ENCODE measurements around the gene ATAT1.

The ATAT1 gene

GRCh38 chr6:30676660-30677285, 50.1 kb downstream of the ATAT1 start:
- TF ChIP-seq CTCF (IDR thresholded peaks at IDR 0.05; ENCODE audit: extremely low read depth, missing control alignments): no peak
- no peak for DNase-seq (ENCODE audit: low spot score)

- peak; percentile 97 for TF ChIP-seq CTCF (IDR thresholded peaks at IDR 0.05; ENCODE audit: extremely low read depth, missing control alignments)
- DNase-seq (ENCODE audit: low spot score): peak; percentile 83
These were observed 52.5 kb downstream of the ATAT1 start for GRCh38 chr6:30678964-30679726.

- no peak for TF ChIP-seq CTCF (IDR thresholded peaks at IDR 0.05; ENCODE audit: extremely low read depth, missing control alignments)
- no peak for DNase-seq (ENCODE audit: low spot score)
These were observed 53.3 kb downstream of the ATAT1 start for GRCh38 chr6:30679765-30680535.

- TF ChIP-seq CTCF (IDR thresholded peaks at IDR 0.05; ENCODE audit: extremely low read depth, missing control alignments): no peak
- no peak for DNase-seq (ENCODE audit: low spot score)
These were observed 55.1 kb downstream of the ATAT1 start for GRCh38 chr6:30681766-30682142.

GRCh38 chr6:30682143-30683117, 55.8 kb downstream of the ATAT1 start:
- DNase-seq (ENCODE audit: low spot score): peak; percentile 85
- TF ChIP-seq CTCF (IDR thresholded peaks at IDR 0.05; ENCODE audit: extremely low read depth, missing control alignments): no peak

GRCh38 chr6:30683183-30683979, 56.7 kb downstream of the ATAT1 start:
- TF ChIP-seq CTCF (IDR thresholded peaks at IDR 0.05; ENCODE audit: extremely low read depth, missing control alignments): no peak
- no peak for DNase-seq (ENCODE audit: low spot score)

Measured in GM20000 (cell line).